HG03558 (cell line): Measurements from ENCODE around the gene DAZAP2.
A peak's percentile ranks its signal among the peaks of the same experiment; 100 is the strongest.

ENCODE experiments used
- ATAC-seq: cut with Tn5 transposase; IDR thresholded peaks from one replicate; pipeline ENCODE4 v1.9.1; 2021; ENCODE audit warnings: moderate number of reproducible peaks; ENCODE audit not compliant: unreplicated experiment; ENCODE audit errors: extremely low read depth

Gene DAZAP2

GRCh38 chr12:51238510-51239334, at the start of gene DAZAP2:
TSS of gene DAZAP2 (plus strand) at chr12:51238826. CDS start at chr12:51238908, 82 bp downstream.
- ATAC-seq, result peak; percentile 76

- no peak for ATAC-seq
Measured at GRCh38 chr12:51189790-51190355, 48.8 kb upstream of the DAZAP2 start.

- ATAC-seq, result no peak
Measured at GRCh38 chr12:51190820-51191219, 47.8 kb upstream of the DAZAP2 start.

- no peak for ATAC-seq
Measured at GRCh38 chr12:51191516-51192283, 46.9 kb upstream of the DAZAP2 start.

GRCh38 chr12:51192284-51192671, 46.3 kb upstream of the DAZAP2 start:
- no peak for ATAC-seq

- no peak for ATAC-seq
Measured at GRCh38 chr12:51195841-51196240, 42.8 kb upstream of the DAZAP2 start.

GRCh38 chr12:51196547-51196946, 42.1 kb upstream of the DAZAP2 start:
- ATAC-seq, result no peak

- ATAC-seq, result no peak
Measured at GRCh38 chr12:51197736-51198567, 40.7 kb upstream of the DAZAP2 start.

GRCh38 chr12:51198568-51199365, 39.9 kb upstream of the DAZAP2 start:
- ATAC-seq, result no peak

GRCh38 chr12:51199366-51199945, 39.2 kb upstream of the DAZAP2 start:
- ATAC-seq, result no peak

- no peak for ATAC-seq
Measured at GRCh38 chr12:51200156-51200555, 38.5 kb upstream of the DAZAP2 start.

GRCh38 chr12:51200806-51201205, 37.8 kb upstream of the DAZAP2 start:
- no peak for ATAC-seq

GRCh38 chr12:51202718-51203117, 35.9 kb upstream of the DAZAP2 start:
- ATAC-seq, result no peak

- no peak for ATAC-seq
Measured at GRCh38 chr12:51205350-51205749, 33.3 kb upstream of the DAZAP2 start.

GRCh38 chr12:51208016-51208660, 30.5 kb upstream of the DAZAP2 start:
- no peak for ATAC-seq

- ATAC-seq, result no peak
Measured at GRCh38 chr12:51209259-51209658, 29.4 kb upstream of the DAZAP2 start.

- no peak for ATAC-seq
Measured at GRCh38 chr12:51210690-51211395, 27.8 kb upstream of the DAZAP2 start.

- ATAC-seq, result no peak
Measured at GRCh38 chr12:51214895-51215294, 23.7 kb upstream of the DAZAP2 start.
